Fibroblast of the aortic adventitia (primary cell): Measurements from ENCODE around the gene ADAR. TPM values are rescaled to one million over a fixed set of nuclear protein-coding genes. Genes with fewer than 3 reads are reported as not detected.

Experiments
- DNase-seq: peaks from one replicate; pipeline ENCODE4 v3.0.0-alpha.2; 2010; ENCODE audit warnings: low read depth
- H3K4me3 ChIP-seq: 2 replicates; pipeline ENCODE4 v1.5.1; 2011; ENCODE audit warnings: low read depth, mild to moderate bottlenecking, control low read depth, low read length, moderate library complexity
- total RNA-seq: library from RNA; depleted of rRNA; stranded (reverse); fragments of >200 nt; gene quantifications from 2 replicates; pipeline ENCODE4 v1.2.3, GENCODE V29; 2012; ENCODE audit warnings: low replicate concordance
- TF ChIP-seq, protein P1 (sequence below): IDR thresholded peaks from 2 replicates; pipeline ENCODE4 v1.5.1; 2011; ENCODE audit warnings: mild to moderate bottlenecking, low read length, control low read depth, inconsistent platforms; ENCODE audit not compliant: insufficient read depth

Gene ADAR
- total RNA-seq, 1 donor: 114 TPM

DNA sequence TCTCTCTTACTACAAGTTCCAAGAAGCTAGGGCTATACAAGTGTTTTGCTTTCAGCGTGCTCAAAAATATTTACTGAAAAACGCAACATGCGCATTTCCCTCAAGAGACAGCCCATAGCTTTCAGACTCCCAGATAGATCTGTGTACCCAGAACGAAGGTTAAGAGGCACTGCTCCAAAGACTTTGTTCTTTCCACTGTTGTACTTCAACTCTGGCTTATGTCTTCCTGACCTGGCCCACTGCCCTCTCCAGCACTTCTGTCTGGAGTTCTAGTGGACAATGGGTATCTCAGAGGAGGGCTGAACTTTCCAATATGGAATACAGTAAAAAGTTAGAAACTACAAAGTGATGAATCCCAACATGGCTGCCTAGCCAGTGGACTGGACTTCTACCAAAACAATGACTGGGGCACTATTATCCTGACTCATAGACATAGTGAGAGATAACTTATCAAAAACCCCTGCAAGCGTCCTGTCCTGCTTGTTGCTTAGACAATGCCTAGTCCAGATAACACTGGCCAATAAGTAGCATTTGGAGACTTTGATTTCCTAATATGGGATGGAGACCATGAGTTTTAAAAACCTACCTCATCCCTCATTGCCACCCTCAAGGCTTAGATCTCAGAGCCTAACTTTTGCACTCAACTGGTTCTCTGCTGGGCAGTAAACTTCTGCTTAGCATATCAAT is 8.8 kb upstream of the ADAR start:
- TF ChIP-seq, protein P1, sequence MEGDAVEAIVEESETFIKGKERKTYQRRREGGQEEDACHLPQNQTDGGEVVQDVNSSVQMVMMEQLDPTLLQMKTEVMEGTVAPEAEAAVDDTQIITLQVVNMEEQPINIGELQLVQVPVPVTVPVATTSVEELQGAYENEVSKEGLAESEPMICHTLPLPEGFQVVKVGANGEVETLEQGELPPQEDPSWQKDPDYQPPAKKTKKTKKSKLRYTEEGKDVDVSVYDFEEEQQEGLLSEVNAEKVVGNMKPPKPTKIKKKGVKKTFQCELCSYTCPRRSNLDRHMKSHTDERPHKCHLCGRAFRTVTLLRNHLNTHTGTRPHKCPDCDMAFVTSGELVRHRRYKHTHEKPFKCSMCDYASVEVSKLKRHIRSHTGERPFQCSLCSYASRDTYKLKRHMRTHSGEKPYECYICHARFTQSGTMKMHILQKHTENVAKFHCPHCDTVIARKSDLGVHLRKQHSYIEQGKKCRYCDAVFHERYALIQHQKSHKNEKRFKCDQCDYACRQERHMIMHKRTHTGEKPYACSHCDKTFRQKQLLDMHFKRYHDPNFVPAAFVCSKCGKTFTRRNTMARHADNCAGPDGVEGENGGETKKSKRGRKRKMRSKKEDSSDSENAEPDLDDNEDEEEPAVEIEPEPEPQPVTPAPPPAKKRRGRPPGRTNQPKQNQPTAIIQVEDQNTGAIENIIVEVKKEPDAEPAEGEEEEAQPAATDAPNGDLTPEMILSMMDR: no peak
- no peak overlapping the region for H3K4me3 ChIP-seq
- peak; percentile 77 for DNase-seq

DNA sequence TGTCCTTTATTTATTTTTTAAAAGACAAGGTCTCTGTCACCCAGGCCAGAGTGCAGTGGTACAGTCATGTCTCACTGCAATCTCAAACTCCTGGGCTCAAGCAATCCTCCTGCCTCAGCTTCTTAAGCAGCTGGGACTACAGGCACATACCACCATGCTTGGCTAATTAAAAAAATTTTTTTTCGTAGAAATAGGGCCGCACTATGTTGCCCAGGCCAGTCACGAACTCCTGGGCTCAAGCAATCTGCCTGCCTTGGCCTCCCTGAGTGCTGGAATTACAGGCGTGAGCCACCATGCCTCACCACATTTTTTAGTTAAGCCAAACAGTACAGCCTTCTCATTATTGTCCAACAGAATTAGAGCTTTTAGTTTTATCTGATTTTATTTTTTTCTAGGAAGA is 7.4 kb upstream of the ADAR start:
- TF ChIP-seq, protein P1: no peak
- H3K4me3 ChIP-seq: no peak overlapping the region
- DNase-seq: no peak

DNA sequence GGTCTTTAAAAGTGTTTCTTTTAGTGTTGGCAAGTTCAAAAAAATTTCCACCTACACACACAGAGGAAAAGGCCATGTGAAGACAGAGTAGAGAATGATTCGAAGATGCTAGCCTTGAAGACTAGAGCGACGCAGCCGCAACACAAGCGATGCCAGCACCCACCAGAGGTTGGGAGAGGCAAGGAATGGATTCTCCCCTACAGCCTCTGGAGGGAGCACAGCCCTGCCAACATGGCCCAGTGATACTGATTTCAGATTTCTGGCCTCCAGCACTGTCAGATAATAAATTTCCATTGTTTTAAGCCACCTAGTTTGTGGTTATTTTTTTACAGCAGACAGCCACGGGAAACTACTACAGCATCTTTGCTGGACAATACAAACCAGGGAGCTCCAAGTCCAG is 6.9 kb upstream of the ADAR start:
- TF ChIP-seq, protein P1: peak; percentile 24
- peak; percentile 39 for DNase-seq
- no peak overlapping the region for H3K4me3 ChIP-seq

DNA sequence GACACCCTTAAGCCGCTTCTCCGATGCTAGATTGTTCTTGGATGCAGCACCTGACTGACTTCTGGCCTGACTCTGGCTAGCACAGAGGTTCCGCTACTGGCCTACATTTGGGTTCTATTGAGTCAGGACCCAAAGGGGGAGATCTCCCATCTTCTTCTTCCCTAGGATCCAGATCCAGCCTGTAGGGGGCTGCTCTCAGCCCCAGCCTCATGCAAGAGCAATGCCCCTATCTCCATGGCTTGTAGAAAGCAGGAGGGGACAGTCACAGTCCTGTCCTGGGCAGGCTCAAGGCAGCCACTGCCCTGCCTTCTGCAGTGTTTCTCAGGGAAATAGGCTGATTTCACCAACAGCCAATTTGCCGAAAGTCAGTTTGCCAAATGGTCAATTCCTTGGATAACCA is 6.3 kb upstream of the ADAR start:
- TF ChIP-seq, protein P1: no peak
- H3K4me3 ChIP-seq: no peak overlapping the region
- no peak for DNase-seq

DNA sequence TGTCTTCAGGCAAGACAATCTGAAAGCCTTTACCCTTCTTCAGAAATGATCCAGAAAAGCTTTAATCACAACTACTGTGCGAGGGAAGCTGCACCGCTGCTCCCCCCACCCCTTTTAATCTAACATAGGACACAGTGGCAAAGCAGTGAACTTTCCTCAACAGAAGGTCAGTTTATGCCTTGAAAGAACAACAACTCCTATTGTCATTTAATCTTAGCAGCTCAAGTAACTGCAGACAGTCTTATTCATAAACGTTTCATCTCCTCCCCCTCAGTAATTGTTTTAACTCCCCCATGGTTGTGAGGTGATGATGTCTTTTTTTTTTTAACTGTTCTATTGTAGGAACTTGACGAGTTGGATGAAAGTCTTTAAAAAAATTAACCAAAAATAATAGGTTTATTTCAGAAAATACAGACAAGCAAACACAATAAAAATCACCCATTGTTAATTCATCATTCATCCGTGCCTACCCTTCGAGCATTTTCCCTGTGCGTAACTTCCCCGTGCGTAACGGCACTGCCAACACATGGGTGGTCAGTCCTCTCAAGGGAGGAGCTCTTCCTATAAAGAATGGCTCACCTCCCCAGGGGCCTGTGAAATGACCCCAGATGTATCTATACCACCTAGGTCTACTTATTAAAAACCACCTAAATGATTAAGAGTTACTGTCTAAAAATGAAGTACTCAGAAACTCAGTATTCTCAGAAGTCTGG is 3.3 kb upstream of the ADAR start:
- DNase-seq: no peak
- H3K4me3 ChIP-seq: no peak overlapping the region
- TF ChIP-seq, protein P1: no peak

DNA sequence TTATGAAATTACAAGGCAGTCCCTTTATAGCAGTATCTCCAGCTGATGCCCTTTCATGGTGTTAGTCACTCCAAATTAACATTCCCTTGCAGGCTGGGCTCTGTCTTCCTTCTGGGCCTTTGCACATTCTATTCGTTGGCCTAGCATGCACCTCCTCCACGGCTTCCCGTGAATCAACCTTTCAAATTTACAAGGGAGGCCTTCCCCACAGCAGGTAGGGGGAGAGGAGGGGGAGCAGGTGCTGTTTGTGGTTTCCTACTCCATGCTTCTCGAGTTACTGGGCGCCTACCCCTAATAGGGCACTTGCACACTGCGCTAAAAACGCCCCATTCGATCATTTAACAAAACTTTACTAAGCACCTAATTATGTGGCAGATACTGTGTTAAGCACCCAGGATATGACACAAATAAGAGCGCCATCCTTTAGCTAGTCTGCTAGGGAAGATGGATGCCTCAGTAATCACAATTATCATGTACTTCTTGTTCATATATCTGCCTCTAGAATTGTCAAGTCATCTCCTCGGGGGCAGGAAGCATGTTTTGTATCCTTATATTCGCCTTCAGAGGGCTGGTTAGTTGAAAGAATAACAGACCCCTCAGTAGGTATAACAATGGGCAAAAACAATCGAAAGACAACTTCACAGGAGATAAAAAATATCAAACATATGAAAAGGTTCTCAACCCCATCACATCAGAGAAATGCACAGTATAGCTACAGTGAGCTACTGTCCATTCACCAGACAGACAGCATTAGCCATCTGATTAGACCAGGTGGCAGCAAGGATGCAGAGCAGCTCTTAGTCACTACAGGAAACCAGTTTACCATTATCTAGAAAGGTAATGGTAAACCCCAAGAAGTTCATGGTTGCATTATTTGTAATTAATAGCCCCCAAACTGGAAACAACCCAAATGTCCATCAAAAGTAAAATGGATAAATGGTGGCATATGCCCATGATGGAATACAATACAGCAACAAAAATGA is 1.7 kb upstream of the ADAR start:
- H3K4me3 ChIP-seq: no peak overlapping the region
- DNase-seq: peak; percentile 17

More for the DNA sequence above, 1.7 kb upstream of the ADAR start:
- TF ChIP-seq, protein P1: no peak
